ENCODE measurements around the gene NRXN2.

NRXN2 gene

GRCh38 chr11:64560139-64560771 is 162.7 kb downstream of the NRXN2 start:
- DNase-seq: no peak

- no peak for DNase-seq
These were observed 163.5 kb downstream of the NRXN2 start for GRCh38 chr11:64559351-64560138.

- no peak for DNase-seq
These were observed 164.1 kb downstream of the NRXN2 start for GRCh38 chr11:64558869-64559268.

- DNase-seq: no peak
These were observed 164.8 kb downstream of the NRXN2 start for GRCh38 chr11:64558065-64558745.

- no peak for DNase-seq
These were observed 166.2 kb downstream of the NRXN2 start for GRCh38 chr11:64556721-64557250.

All from Kasumi-1 (cell line).